ENCODE data around the gene SETD6.

GRCh38 chr16:58465817-58466216 lies 49.5 kb upstream of the SETD6 start:
- TF ChIP-seq CTCF (IDR thresholded peaks at IDR 0.05): no peak
- TF ChIP-seq POLR2A (IDR thresholded peaks at IDR 0.05): no peak

Data from testis (tissue), 2 donors.